Inferior parietal cortex (tissue), 1 donor: ENCODE measurements around the gene PHTF1.
"Not testable (repeated sequence)": the region's sequence is repeated elsewhere in the genome, so short reads cannot be mapped to it uniquely, and the experiment has no call there.

Source experiments
- DNase-seq: peaks from one replicate; pipeline ENCODE4 v3.0.0-alpha.2; 2016; ENCODE audit errors: extremely low spot score

PHTF1 gene

GRCh38 chr1:113777561-113777960 is 18.3 kb upstream of the PHTF1 start:
- no peak for DNase-seq

DNA sequence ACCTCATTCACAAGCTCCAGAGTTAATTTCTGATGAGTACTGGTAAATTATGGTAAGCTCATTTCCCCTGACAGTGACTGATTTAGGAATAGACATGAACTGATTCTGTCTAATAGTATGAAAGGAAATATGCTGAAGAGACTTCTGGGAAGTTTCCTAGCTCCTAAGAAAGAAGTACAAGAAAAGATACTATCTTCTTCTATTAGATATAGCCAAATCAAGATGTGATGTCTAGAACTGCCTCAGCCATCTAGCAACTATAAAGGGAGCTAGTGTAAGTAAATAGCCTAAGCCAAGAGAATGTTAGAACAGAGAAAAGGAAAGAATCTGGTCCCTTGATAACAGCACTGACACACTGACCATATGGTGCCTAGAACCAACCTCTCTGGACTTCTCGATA is 10.7 kb upstream of the PHTF1 start:
- no peak for DNase-seq

DNA sequence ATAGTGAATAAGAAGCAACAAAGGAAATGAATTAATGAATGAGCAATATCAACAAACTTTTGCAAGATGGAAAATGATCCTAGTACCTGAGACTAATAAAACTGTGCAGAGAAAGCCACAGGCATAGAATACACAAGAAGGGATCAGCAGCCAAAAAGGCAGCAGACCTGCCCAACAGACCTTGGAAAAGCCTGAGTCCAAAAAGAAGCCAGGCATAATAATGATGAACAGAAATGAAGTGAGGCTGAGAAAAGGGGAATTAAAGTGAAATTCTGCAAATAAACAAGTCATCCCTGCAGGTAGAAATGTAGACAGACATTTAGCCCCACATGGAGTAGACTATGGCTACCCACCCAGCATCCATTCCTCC is 10.3 kb upstream of the PHTF1 start:
- DNase-seq, result no peak

GRCh38 chr1:113768916-113769600 is 9.8 kb upstream of the PHTF1 start:
- no peak for DNase-seq

DNA sequence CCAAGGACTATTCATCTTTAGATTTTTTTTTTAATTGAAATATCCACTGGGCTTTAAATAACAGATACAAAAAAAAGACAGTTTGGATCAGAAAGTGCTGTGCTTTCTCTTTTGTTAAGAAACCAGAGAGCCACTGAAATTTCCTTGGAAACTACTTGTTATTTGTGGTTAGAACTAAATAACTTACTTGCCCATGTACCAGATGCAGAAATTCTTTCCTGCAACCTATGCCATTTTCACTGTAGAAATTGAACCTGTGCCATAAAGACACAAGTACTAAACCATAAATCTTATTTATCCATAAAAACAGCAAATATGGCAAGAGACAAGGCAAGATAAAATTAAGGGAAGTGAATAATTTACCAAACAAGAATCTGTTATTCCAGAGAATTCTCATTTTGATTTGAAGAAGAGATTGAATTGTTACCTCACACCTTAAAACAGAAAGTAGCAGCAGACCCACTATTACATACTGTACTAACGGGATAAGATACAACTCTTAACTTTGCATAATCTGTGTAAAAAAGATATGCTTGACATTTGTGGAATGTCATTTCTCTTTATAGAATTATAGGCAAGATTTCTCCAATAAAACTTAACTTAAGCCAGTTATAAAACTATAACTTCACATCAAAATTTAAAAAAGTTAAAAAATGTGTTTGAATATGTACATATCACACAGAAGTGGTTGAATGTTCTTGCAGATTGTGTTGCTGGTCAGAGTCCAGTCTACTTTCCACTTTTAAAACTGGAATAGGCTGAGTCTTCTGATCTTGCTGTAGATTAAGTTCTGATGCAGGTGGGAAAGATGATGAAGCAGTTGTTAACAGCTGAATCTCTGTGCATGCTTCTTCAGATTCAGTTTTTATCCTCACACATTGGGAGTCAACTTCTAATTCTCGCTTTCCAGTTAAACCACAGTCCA is 6.3 kb upstream of the PHTF1 start:
- DNase-seq, result no peak

DNA sequence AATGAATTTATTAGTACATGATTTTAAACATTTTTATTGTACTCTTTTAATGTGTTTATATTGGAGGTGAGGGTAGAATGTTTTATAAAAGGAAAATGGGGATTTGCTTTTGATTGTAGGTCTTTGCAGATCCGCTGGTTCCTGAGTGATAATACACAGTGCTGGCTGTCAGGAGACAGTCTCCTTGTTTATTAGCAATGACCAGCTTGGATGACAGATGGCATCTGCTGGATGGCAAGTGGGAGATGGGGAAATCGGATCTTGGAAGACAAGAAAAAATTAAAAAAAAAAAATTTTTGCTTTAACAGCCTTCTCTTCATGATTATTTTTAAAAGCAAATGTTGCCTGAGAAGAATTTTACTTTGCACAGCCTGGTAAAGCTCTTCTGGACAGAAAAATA is 4.4 kb upstream of the PHTF1 start:
- no peak for DNase-seq

- DNase-seq, result no peak
Measured at GRCh38 chr1:113761937-113762336, 2.7 kb upstream of the PHTF1 start.

- DNase-seq, result no peak
Measured at GRCh38 chr1:113760102-113761080, 1.1 kb upstream of the PHTF1 start.

GRCh38 chr1:113758631-113759332 is 504 bp downstream of the PHTF1 start:
- DNase-seq, result peak; percentile 47

- no peak for DNase-seq
Measured at GRCh38 chr1:113756461-113756860, 2.8 kb downstream of the PHTF1 start.

DNA sequence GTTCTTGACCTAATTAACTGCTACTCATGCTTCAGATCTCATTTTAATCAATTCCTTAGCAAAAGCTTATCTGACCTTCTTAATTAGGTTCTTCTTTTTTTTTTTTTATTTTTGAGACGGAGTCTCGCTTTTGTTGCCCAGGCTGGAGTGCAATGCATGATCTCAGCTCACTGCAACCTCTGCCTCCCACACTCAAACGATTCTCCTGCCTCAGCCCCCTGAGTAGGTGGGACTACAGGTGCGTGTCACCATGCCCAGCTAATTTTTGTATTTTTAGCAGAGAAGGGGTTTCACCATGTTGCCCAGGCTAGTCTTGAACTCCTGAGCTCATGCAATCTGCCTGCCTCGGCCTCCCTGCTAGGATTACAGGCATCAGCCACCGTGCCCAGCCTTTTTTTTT is 6.0 kb downstream of the PHTF1 start:
- not testable (repeated sequence) for DNase-seq

DNA sequence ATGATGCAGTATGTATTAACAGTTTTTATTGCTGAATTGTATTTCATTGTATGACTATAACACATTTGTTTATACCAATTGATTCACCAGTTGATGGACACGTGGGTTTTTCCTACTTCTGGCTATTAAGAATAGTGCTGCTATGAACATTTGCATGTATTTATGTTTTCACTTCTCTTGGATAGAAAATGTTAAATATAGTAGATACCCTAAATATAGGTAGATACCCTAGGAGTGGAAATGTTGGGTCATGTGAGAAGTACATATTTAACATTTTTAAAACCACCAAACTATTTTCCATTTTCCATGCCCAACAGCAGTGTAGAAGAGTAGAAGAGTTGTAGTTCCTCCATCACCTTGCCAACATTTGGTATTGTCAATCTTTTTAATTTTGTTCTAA is 7.8 kb downstream of the PHTF1 start:
- no peak for DNase-seq

DNA sequence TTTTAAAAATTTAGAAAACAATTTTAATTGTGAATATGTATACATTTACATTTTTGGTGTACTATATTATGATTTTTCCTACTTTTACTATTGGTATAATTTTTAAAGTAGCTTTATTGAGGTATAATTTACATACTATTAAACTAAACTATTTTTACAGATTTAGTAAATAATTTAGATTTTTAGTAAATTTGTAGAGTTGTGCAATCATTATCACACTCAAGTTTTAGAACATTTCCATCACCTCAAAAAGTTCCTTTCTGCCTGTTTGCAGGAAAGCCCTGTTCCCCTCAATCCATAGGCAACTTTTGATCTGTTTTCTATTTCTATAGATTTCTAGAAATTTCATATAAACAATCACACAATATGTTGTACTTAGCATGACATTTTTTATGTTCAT is 8.2 kb downstream of the PHTF1 start:
- no peak for DNase-seq

GRCh38 chr1:113749402-113749801 is 9.9 kb downstream of the PHTF1 start:
- DNase-seq, result no peak

- no peak for DNase-seq
Measured at GRCh38 chr1:113747376-113747775, 11.9 kb downstream of the PHTF1 start.

- no peak for DNase-seq
Measured at GRCh38 chr1:113745425-113745824, 13.9 kb downstream of the PHTF1 start.

- no peak for DNase-seq
Measured at GRCh38 chr1:113744114-113744513, 15.2 kb downstream of the PHTF1 start.

DNA sequence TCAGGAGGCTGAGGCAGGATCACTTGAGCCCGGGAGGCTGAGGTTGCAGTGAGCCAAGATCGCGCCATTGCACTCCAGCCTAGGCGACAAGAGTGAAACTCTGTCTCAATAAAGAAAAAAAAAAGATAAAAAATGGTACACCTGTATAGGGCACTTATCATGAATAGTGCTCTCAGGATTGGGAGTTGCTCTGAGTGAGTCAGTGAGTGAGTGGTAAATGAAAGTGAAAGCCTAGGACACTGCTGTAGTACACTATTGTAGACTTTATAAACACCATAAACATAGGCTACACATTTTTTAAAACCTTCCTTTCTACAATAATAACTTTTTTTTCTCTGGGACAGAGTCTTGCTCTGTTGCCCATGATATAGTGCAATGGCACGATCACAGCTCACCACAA is 16.8 kb downstream of the PHTF1 start:
- no peak for DNase-seq

DNA sequence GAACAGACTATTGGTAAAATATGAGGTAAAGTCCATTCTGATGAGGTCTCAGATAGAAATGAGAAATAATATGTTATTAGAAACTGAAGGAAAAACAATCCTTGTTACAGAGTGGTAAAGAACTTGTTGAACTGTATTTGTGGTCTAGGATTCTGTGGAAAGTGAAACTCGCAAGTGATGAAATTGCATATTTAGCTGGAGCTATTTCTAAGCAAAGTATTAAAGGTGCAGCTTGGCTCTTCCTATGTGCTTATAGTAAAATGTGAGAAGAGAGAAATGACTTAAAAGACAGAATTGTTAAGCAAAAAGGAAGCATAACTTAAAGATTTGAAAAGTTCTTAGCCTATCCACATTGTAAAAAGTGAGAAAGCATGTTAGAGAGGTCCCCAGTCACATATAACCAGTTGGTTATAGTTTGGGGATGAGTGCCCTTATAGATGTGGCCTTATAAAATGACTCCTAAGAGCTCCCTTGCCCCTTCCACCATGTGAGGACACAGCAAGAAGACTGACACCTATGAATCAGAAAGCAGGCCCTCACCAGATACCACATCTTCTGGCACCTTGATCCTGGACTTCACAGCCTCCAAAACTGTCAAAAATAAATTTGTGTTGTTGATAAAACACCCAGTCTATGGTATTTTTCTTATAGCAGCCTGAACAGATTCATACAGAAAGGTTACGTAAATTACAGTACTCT is 24.8 kb downstream of the PHTF1 start:
- no peak for DNase-seq

- no peak for DNase-seq
Measured at GRCh38 chr1:113732802-113733201, 26.5 kb downstream of the PHTF1 start.

- DNase-seq, result no peak
Measured at GRCh38 chr1:113721010-113721409, 38.3 kb downstream of the PHTF1 start.
